DMS79 (cell line): ENCODE measurements around the gene FAM83C.

Experiments used
- DNase-seq: peaks from one replicate; lab custom pipeline; 2025; lab: John Stamatoyannopoulos, UW

Gene FAM83C

GRCh38 chr20:35283441-35284266 is 8.6 kb downstream of the FAM83C start:
- no peak for DNase-seq

GRCh38 chr20:35281506-35282101 is 10.6 kb downstream of the FAM83C start:
- no peak for DNase-seq

- no peak for DNase-seq
Measured at GRCh38 chr20:35280523-35280922, 11.7 kb downstream of the FAM83C start.

- DNase-seq: no peak
Measured at GRCh38 chr20:35279533-35280174, 12.6 kb downstream of the FAM83C start.

- no peak for DNase-seq
Measured at GRCh38 chr20:35279040-35279439, 13.2 kb downstream of the FAM83C start.

GRCh38 chr20:35277531-35278395 is 14.5 kb downstream of the FAM83C start, which contains the start of gene MMP24OS:
MMP24OS (minus strand) TSS chr20:35278122; CDS start chr20:35277929, 193 bp downstream.
- peak; percentile 65 for DNase-seq

GRCh38 chr20:35277127-35277526 is 15.1 kb downstream of the FAM83C start:
- no peak for DNase-seq

- DNase-seq: no peak
Measured at GRCh38 chr20:35276408-35276807, 15.8 kb downstream of the FAM83C start.

- DNase-seq: no peak
Measured at GRCh38 chr20:35275741-35276251, 16.4 kb downstream of the FAM83C start.

- no peak for DNase-seq
Measured at GRCh38 chr20:35274172-35275092, 17.8 kb downstream of the FAM83C start.

GRCh38 chr20:35273449-35274171 is 18.6 kb downstream of the FAM83C start:
- DNase-seq: no peak

GRCh38 chr20:35271904-35272303 is 20.3 kb downstream of the FAM83C start:
- no peak for DNase-seq

- DNase-seq: no peak
Measured at GRCh38 chr20:35271073-35271882, 20.9 kb downstream of the FAM83C start.

GRCh38 chr20:35270021-35270902 is 22.0 kb downstream of the FAM83C start:
- DNase-seq: no peak

GRCh38 chr20:35269055-35269781 is 23.0 kb downstream of the FAM83C start:
- no peak for DNase-seq

- DNase-seq: no peak
Measured at GRCh38 chr20:35267092-35267491, 25.1 kb downstream of the FAM83C start.

GRCh38 chr20:35264755-35265154 is 27.5 kb downstream of the FAM83C start:
- no peak for DNase-seq
